OCI-LY1 (cell line): Measurements from ENCODE around the gene ATXN1.
"Not testable (repeated sequence)": the region's sequence is repeated elsewhere in the genome, so short reads cannot be mapped to it uniquely, and the experiment has no call there.

Experiments used
- H2AFZ ChIP-seq: fragments of 200-600 bp; sonication (generic), shearing (Covaris generic); 2 replicates; pipeline ENCODE4 v1.6.0; 2014; ENCODE audit warnings: antibody characterized with exemption, mild to moderate bottlenecking, low read length
- H3F3A ChIP-seq: fragments of 200-600 bp; sonication (generic), shearing (Covaris generic); 2 replicates; pipeline ENCODE4 v1.6.0; 2014; ENCODE audit warnings: mild to moderate bottlenecking, antibody characterized with exemption, low read length, moderate library complexity; ENCODE audit not compliant: insufficient read depth
- H3K27ac ChIP-seq: fragments of 200-600 bp; sonication (generic); 2 replicates; pipeline ENCODE4 v1.5.1; 2014; ENCODE audit warnings: low read length, mixed run types, mild to moderate bottlenecking, low read depth; ENCODE audit not compliant: poor library complexity, severe bottlenecking
- H3K27me3 ChIP-seq: fragments of 200-600 bp; sonication (generic); 2 replicates; pipeline ENCODE4 v1.6.0; 2014; ENCODE audit warnings: antibody characterized with exemption, mild to moderate bottlenecking, low read length, moderate library complexity; ENCODE audit not compliant: insufficient read depth
- H3K36me3 ChIP-seq: fragments of 200-600 bp; sonication (generic); 2 replicates; pipeline ENCODE4 v1.6.1; 2014; ENCODE audit warnings: mild to moderate bottlenecking, antibody characterized with exemption, low read length, moderate library complexity, mixed read lengths; ENCODE audit not compliant: insufficient read depth
- H3K4me1 ChIP-seq: fragments of 200-600 bp; sonication (generic); 2 replicates; pipeline ENCODE4 v1.5.1; 2014; ENCODE audit warnings: mild to moderate bottlenecking, low read length, moderate library complexity; ENCODE audit not compliant: insufficient read depth, severe bottlenecking
- H3K4me2 ChIP-seq: fragments of 200-600 bp; sonication (generic), shearing (Covaris generic); 2 replicates; pipeline ENCODE4 v1.6.1; 2014; ENCODE audit warnings: low read length
- H3K4me3 ChIP-seq: fragments of 200-600 bp; sonication (generic); 2 replicates; pipeline ENCODE4 v1.5.1; 2014; ENCODE audit warnings: low read length, low read depth, mild to moderate bottlenecking, mixed read lengths; ENCODE audit not compliant: poor library complexity, severe bottlenecking
- H3K79me2 ChIP-seq: fragments of 200-600 bp; shearing (Covaris generic); 2 replicates; pipeline ENCODE4 v1.6.1; 2016; ENCODE audit warnings: mixed run types, low read length, mixed read lengths; ENCODE audit not compliant: insufficient read depth
- H3K9ac ChIP-seq: fragments of 200-600 bp; sonication (generic), shearing (Covaris generic); 2 replicates; pipeline ENCODE4 v1.6.1; 2014; ENCODE audit warnings: mild to moderate bottlenecking, low read length, mixed read lengths
- H3K9me2 ChIP-seq: fragments of 200-600 bp; sonication (generic), shearing (Covaris generic); 2 replicates; pipeline ENCODE4 v1.6.1; 2014; ENCODE audit warnings: low read depth, mild to moderate bottlenecking, low read length, mixed read lengths
- H3K9me3 ChIP-seq: fragments of 200-600 bp; shearing (Covaris generic); 2 replicates; pipeline ENCODE4 v1.6.1; 2014; ENCODE audit warnings: low read length, mixed read lengths
- H4K20me1 ChIP-seq: fragments of 200-600 bp; sonication (generic), shearing (Covaris generic); 2 replicates; pipeline ENCODE4 v1.6.0; 2016; ENCODE audit warnings: mild to moderate bottlenecking, low read length; ENCODE audit not compliant: insufficient read depth
- EZH2 ChIP-seq: fragments of 200-600 bp; sonication (generic), shearing (Covaris generic); IDR thresholded peaks from 2 replicates; pipeline ENCODE4 v1.8.0; 2017; ENCODE audit warnings: borderline replicate concordance, mixed run types, mild to moderate bottlenecking, antibody characterized with exemption, low read length, moderate library complexity, mixed read lengths
- TF ChIP-seq, protein P1 (sequence below): fragments of 200-600 bp; sonication (generic), shearing (Covaris generic); IDR thresholded peaks from 2 replicates; pipeline ENCODE4 v1.5.1; 2017; ENCODE audit warnings: mild to moderate bottlenecking, antibody characterized with exemption, low read length, moderate library complexity, mixed read lengths

The ATXN1 gene

GRCh38 chr6:16711546-16712254 is 49.6 kb downstream of the ATXN1 start:
- Histone ChIP-seq H3K9ac (no peak overlapping the region), H3K27me3 (no peaks in the 10 kb centered on the region; the same call in 1 of the 2 replicates), H4K20me1 (no peaks in the 10 kb centered on the region), H3K36me3 (no peaks in the 10 kb centered on the region), H3F3A (no peaks in the 10 kb centered on the region), H3K27ac (no peak overlapping the region), H3K9me2 (no peaks in the 10 kb centered on the region), H3K4me2 (no peak overlapping the region), H2AFZ (no peak overlapping the region), H3K9me3 (no peaks in the 10 kb centered on the region), H3K79me2 (no peaks in the 10 kb centered on the region), H3K4me3 (no peak overlapping the region), H3K4me1 (no peaks in the 10 kb centered on the region)
- TF ChIP-seq, protein P1, sequence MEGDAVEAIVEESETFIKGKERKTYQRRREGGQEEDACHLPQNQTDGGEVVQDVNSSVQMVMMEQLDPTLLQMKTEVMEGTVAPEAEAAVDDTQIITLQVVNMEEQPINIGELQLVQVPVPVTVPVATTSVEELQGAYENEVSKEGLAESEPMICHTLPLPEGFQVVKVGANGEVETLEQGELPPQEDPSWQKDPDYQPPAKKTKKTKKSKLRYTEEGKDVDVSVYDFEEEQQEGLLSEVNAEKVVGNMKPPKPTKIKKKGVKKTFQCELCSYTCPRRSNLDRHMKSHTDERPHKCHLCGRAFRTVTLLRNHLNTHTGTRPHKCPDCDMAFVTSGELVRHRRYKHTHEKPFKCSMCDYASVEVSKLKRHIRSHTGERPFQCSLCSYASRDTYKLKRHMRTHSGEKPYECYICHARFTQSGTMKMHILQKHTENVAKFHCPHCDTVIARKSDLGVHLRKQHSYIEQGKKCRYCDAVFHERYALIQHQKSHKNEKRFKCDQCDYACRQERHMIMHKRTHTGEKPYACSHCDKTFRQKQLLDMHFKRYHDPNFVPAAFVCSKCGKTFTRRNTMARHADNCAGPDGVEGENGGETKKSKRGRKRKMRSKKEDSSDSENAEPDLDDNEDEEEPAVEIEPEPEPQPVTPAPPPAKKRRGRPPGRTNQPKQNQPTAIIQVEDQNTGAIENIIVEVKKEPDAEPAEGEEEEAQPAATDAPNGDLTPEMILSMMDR: no peak
- TF ChIP-seq EZH2: no peak

- no peaks in the 10 kb centered on the region for H3K27me3 ChIP-seq
- H2AFZ ChIP-seq: no peak overlapping the region
- H3K9me2 ChIP-seq: no peaks in the 10 kb centered on the region
- no peaks in the 10 kb centered on the region for H3K36me3 ChIP-seq
- H3K27ac ChIP-seq: no peak overlapping the region
- H3K4me3 ChIP-seq: no peak overlapping the region
- H3K79me2 ChIP-seq: no peaks in the 10 kb centered on the region
- H4K20me1 ChIP-seq: no peaks in the 10 kb centered on the region
- no peaks in the 10 kb centered on the region for H3F3A ChIP-seq
- TF ChIP-seq, protein P1: no peak
- TF ChIP-seq EZH2: no peak
- H3K4me1 ChIP-seq: no peaks in the 10 kb centered on the region
- no peak overlapping the region for H3K4me2 ChIP-seq
- no peak overlapping the region for H3K9ac ChIP-seq
- H3K9me3 ChIP-seq: no peaks in the 10 kb centered on the region
These were observed 54.1 kb downstream of the ATXN1 start for GRCh38 chr6:16706911-16707783.

GRCh38 chr6:16706491-16706890 is 54.8 kb downstream of the ATXN1 start:
- H3K9me3 ChIP-seq, H3K9ac ChIP-seq, H3K36me3 ChIP-seq, H2AFZ ChIP-seq, H3K4me3 ChIP-seq, H3K79me2 ChIP-seq, H3K27ac ChIP-seq, H4K20me1 ChIP-seq, H3K4me2 ChIP-seq, H3K4me1 ChIP-seq, H3K9me2 ChIP-seq, H3K27me3 ChIP-seq, H3F3A ChIP-seq: not testable (repeated sequence)
